A673 (cell line): Measurements from ENCODE around the gene AGBL4.

Source experiments
- EZH2 ChIP-seq: fragments of 200-600 bp; sonication (generic); IDR thresholded peaks from 2 replicates; pipeline ENCODE4 v1.6.1; 2017; ENCODE audit warnings: borderline replicate concordance, low read depth, mild to moderate bottlenecking, mixed read lengths, antibody characterized with exemption, low read length; ENCODE audit not compliant: poor library complexity, severe bottlenecking
- TF ChIP-seq, protein P1 (sequence below): fragments of 300-800, 200-600 bp; sonication (generic); conservative IDR thresholded peaks from 2 replicates; pipeline ENCODE4 v1.5.1; 2017; ENCODE audit warnings: low read depth, mild to moderate bottlenecking, antibody characterized with exemption, low read length, moderate library complexity, mixed read lengths

- TF ChIP-seq, protein P1, sequence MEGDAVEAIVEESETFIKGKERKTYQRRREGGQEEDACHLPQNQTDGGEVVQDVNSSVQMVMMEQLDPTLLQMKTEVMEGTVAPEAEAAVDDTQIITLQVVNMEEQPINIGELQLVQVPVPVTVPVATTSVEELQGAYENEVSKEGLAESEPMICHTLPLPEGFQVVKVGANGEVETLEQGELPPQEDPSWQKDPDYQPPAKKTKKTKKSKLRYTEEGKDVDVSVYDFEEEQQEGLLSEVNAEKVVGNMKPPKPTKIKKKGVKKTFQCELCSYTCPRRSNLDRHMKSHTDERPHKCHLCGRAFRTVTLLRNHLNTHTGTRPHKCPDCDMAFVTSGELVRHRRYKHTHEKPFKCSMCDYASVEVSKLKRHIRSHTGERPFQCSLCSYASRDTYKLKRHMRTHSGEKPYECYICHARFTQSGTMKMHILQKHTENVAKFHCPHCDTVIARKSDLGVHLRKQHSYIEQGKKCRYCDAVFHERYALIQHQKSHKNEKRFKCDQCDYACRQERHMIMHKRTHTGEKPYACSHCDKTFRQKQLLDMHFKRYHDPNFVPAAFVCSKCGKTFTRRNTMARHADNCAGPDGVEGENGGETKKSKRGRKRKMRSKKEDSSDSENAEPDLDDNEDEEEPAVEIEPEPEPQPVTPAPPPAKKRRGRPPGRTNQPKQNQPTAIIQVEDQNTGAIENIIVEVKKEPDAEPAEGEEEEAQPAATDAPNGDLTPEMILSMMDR: no peak
- no peak for TF ChIP-seq EZH2
Measured at GRCh38 chr1:48978413-48978812, 1045.3 kb downstream of the AGBL4 start.
